Upper lobe of right lung (tissue), 1 donor: ENCODE measurements around the gene KYAT1. TPM values are rescaled to one million over a fixed set of nuclear protein-coding genes. Genes with fewer than 3 reads are reported as not detected.

Experiments
- ATAC-seq: fragments of 200-7000 bp; cut with Tn5 transposase; one replicate; pipeline ENCODE4 v1.9.1; 2020; ENCODE audit warnings: mild to moderate bottlenecking, moderate library complexity
- DNase-seq: peaks from one replicate; pipeline ENCODE4 v3.0.0-alpha.2; 2020
- H3K27ac ChIP-seq: fragments of 200-600 bp; one replicate; pipeline ENCODE4 v1.8.0; 2022
- H3K27me3 ChIP-seq: fragments of 200-600 bp; one replicate; pipeline ENCODE4 v1.8.0; 2022; ENCODE audit warnings: mild to moderate bottlenecking
- H3K36me3 ChIP-seq: fragments of 200-600 bp; one replicate; pipeline ENCODE4 v1.8.0; 2022
- H3K4me1 ChIP-seq: fragments of 200-600 bp; one replicate; pipeline ENCODE4 v1.8.0; 2022
- H3K4me3 ChIP-seq: fragments of 200-600 bp; one replicate; pipeline ENCODE4 v1.8.0; 2022; ENCODE audit warnings: mild to moderate bottlenecking
- H3K9me3 ChIP-seq: fragments of 200-600 bp; one replicate; pipeline ENCODE4 v1.8.0; 2022
- intact Hi-C: fragments of 100-400 bp; cut with DNase I; formaldehyde crosslinking; loops from one replicate; pipeline ENCODE4 v1.11.0; 2022
- total RNA-seq: library from RNA; stranded (reverse); fragmentation: NEBNext Ultra II Directional; extraction: Animal tissue kit (Norgen Biotek cat#: 25700); gene quantifications from one replicate; pipeline ENCODE4 v1.2.1, GENCODE V29; 2021
- TF ChIP-seq, protein P1 (sequence below): fragments of 200-600 bp; IDR thresholded peaks from one replicate; pipeline ENCODE4 v1.8.0; 2022; ENCODE audit warnings: antibody characterized with exemption
- donor health status: DM: no; HTN: yes; CAD: no; lungs with severe emphysema.

KYAT1 gene
- total RNA-seq, 1 donor from 2014 or later = 6.6 TPM

DNA sequence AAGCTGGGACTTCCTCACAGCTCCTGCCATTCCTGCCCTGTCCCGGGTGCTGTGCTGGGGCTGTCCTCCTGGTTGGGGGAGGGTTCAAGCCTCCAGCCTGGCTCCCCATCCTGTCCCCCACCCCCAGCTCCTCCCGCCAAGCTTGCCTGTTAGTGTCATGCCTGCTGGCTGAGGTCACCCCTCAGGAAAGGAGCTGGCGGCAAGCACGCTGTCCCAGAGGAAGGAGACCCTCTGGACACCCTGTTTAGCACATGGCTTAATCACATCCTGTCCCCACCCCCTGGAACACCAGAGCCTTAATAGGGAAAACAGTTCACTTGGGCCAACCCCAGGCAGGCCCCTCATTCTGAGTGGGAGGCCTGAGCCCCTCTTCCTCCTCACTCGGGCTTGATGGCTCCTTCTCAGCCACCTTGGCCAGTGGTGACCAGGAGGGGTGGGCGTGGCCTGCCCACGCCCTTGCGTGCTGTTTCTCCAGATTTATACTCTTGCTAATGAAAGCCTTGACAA is 29.8 kb upstream of the KYAT1 start:
- TF ChIP-seq, protein P1, sequence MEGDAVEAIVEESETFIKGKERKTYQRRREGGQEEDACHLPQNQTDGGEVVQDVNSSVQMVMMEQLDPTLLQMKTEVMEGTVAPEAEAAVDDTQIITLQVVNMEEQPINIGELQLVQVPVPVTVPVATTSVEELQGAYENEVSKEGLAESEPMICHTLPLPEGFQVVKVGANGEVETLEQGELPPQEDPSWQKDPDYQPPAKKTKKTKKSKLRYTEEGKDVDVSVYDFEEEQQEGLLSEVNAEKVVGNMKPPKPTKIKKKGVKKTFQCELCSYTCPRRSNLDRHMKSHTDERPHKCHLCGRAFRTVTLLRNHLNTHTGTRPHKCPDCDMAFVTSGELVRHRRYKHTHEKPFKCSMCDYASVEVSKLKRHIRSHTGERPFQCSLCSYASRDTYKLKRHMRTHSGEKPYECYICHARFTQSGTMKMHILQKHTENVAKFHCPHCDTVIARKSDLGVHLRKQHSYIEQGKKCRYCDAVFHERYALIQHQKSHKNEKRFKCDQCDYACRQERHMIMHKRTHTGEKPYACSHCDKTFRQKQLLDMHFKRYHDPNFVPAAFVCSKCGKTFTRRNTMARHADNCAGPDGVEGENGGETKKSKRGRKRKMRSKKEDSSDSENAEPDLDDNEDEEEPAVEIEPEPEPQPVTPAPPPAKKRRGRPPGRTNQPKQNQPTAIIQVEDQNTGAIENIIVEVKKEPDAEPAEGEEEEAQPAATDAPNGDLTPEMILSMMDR = no peak
- Histone ChIP-seq H3K4me1 (peaks cover 60% of the 10 kb centered on the region), H3K4me3 (no peak overlapping the region), H3K36me3 (peaks cover 41% of the 10 kb centered on the region), H3K27ac (peak overlapping the region; percentile 77), H3K9me3 (no peaks in the 10 kb centered on the region), H3K27me3 (no peaks in the 10 kb centered on the region)
- DNase-seq (peak; percentile 78), ATAC-seq (peak; percentile 61)
- intact Hi-C loops = no loop called here

DNA sequence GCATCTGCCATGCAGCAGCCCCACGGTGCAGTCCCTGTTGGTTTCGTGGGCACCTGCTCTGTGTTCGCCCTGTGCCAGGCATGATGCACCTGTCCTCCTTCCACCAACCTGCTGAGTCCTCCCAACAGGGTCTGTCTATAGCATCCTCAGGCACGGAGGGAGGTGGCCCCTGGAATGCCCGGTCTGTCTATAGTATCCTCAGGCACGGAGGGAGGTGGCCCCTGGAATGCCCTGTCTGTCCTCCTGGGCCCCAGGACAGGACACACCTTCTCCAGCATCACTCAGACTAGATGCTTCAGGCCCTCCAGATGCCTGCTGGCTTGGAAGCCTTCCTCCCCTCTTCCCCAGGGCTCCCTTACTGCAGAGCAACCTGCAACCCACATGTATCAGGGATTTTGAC is 29.2 kb upstream of the KYAT1 start:
- H3K9me3 ChIP-seq = no peaks in the 10 kb centered on the region
- no peak for ATAC-seq
- no peaks in the 10 kb centered on the region for H3K27me3 ChIP-seq
- peaks cover 37% of the 10 kb centered on the region for H3K36me3 ChIP-seq
- TF ChIP-seq, protein P1 = no peak
- no peak for DNase-seq
- H3K4me3 ChIP-seq = no peak overlapping the region
- peak overlapping the region; percentile 77 for H3K27ac ChIP-seq
- intact Hi-C loops = no loop called here
- H3K4me1 ChIP-seq = peaks cover 53% of the 10 kb centered on the region

DNA sequence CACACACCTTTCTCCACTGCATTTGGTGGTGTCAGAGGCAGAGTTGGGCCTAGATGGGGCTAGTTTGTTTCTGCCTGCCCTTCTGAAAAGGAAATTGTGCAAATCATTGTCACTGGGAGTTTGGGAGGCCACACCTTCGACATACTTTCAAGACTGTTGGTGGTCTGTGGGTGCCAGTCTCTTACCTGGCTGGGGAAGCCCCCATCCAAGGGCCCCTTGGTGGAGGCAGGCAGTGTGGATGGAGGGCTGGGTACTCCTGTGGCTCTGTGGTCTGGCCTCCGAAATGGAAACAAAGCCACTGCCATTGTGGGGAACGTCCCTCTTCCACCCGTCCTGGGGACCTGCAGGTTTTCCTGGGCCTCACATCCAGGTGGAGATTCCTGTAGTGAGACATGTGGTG is 28.1 kb upstream of the KYAT1 start:
- peak overlapping the region; percentile 42 for H3K27ac ChIP-seq
- intact Hi-C loops = no loop called here
- peaks cover 44% of the 10 kb centered on the region for H3K4me1 ChIP-seq

DNA sequence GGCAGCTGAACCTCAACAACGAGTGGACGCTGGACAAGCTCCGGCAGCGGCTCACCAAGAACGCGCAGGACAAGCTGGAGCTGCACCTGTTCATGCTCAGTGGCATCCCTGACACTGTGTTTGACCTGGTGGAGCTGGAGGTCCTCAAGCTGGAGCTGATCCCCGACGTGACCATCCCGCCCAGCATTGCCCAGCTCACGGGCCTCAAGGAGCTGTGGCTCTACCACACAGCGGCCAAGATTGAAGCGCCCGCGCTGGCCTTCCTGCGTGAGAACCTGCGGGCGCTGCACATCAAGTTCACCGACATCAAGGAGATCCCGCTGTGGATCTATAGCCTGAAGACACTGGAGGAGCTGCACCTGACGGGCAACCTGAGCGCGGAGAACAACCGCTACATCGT is 26.6 kb upstream of the KYAT1 start:
- no peaks in the 10 kb centered on the region for H3K9me3 ChIP-seq
- no peak overlapping the region for H3K4me3 ChIP-seq
- no peak overlapping the region for H3K27ac ChIP-seq
- TF ChIP-seq, protein P1 = no peak
- H3K36me3 ChIP-seq = peaks cover 33% of the 10 kb centered on the region
- intact Hi-C loops = no loop called here
- no peak for DNase-seq
- no peaks in the 10 kb centered on the region for H3K27me3 ChIP-seq
- H3K4me1 ChIP-seq = peaks cover 29% of the 10 kb centered on the region
- no peak for ATAC-seq

More for the DNA sequence above, 28.1 kb upstream of the KYAT1 start:
- DNase-seq (no peak), ATAC-seq (no peak)
- Histone ChIP-seq H3K27me3 (no peaks in the 10 kb centered on the region), H3K36me3 (peaks cover 37% of the 10 kb centered on the region), H3K9me3 (no peaks in the 10 kb centered on the region), H3K4me3 (no peak overlapping the region)
- TF ChIP-seq, protein P1 = no peak

DNA sequence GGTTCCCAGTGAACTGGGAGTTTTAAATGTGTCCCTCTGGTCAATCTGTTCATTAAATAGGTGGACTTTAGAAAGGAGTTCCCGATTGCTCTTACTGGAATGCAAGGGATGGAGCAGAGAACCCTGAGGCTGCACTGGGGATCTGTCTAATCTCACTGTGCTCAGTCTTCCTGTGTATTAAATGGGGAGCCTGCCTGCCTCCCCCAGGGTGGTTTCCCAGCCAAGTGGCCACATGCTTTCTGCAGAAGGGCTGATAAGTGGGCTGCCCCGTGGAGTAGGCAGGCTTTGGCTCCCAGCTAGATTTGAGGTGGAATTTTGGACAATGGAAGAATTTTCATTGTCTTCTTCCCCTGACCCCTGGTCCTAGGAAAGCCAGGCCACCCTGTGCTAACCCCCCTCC is 25.0 kb upstream of the KYAT1 start:
- Histone ChIP-seq H3K27me3 (no peaks in the 10 kb centered on the region), H3K36me3 (peaks cover 33% of the 10 kb centered on the region), H3K4me1 (peaks cover 20% of the 10 kb centered on the region), H3K9me3 (no peaks in the 10 kb centered on the region), H3K4me3 (no peak overlapping the region), H3K27ac (no peak overlapping the region)
- no peak for DNase-seq
- TF ChIP-seq, protein P1 = no peak
- intact Hi-C loops = no loop called here
- ATAC-seq = no peak

DNA sequence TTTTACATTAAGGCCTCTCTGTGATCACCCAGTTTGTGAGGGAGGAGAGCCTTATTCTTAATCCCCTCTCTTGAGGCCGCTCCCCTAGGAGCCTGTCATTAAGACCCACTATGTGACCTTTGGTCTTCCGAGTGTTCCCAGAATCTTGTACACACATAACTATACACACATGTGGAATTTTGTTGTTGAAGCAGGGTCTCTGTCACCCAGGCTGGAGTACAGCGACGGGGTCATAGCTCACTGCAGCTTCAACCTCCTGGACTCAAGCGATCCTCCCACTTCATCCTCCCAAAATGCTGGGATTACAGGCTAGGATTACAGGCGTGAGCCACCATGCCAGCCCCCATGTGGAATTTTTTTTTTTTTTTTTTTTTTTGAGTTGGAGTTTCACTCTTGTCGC is 24.2 kb upstream of the KYAT1 start:
- TF ChIP-seq, protein P1 = no peak
- no peak overlapping the region for H3K27ac ChIP-seq
- intact Hi-C loops = no loop called here
- peaks cover 33% of the 10 kb centered on the region for H3K36me3 ChIP-seq
- H3K4me1 ChIP-seq = peaks cover 20% of the 10 kb centered on the region
- no peak overlapping the region for H3K4me3 ChIP-seq
- no peaks in the 10 kb centered on the region for H3K9me3 ChIP-seq
- DNase-seq (no peak), ATAC-seq (no peak)
- H3K27me3 ChIP-seq = no peaks in the 10 kb centered on the region
